VCaP (cell line): ENCODE results near the gene EMP3.

Source experiments
- H3K27ac ChIP-seq: fragments of 450-650 bp; 2 replicates; pipeline ENCODE4 v1.5.1; 2017
- TF ChIP-seq, protein P1 (sequence below): fragments of 450-650 bp; conservative IDR thresholded peaks from 2 replicates; pipeline ENCODE4 v1.5.1; 2017; ENCODE audit warnings: mild to moderate bottlenecking, moderate library complexity

The EMP3 gene

DNA sequence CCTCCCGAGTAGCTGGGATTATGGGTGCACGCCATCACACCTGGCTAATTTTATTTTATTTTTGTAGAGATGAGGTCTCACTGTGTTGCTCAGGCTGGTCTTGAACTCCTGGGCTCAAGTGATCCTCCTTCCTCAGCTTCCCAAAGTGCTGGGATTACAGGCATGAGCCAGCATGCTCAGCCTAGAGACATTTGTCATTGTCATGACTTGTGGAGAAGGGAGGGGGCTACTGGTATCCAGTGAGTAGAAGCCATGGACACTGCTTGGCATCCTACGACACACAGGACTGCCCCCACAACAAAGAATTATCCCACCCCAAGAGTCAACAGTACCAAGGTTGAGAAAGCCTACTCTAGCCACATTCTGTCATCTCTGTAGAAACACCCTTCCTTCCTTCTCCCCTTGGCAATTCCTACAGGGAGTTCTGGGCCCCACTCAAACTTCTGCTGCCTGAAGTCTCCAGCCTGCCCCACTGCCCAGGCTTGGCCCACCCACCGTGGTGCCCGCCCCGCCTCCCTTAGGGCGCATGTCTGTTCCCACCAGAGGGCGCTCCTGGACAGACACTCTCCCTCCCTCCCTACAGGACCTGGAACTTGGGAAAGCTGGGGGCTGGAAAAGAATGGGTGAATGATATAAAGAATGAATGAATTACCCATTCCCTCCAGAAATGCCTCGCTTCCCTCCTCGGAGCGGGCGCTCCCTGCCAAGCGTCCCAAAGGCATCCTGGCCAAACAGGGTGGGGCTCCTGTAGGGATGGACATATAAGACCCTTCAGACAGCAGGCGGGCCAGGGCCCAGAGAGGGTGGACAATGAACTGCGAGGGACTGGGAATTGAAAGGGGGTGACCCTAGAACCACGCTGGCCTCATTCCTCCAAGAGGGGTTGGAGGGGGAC, 5.5 kb upstream of the EMP3 start:
- H3K27ac ChIP-seq = peak overlapping the region; percentile 88; the same call in 1 of the 2 replicates
- TF ChIP-seq, protein P1, sequence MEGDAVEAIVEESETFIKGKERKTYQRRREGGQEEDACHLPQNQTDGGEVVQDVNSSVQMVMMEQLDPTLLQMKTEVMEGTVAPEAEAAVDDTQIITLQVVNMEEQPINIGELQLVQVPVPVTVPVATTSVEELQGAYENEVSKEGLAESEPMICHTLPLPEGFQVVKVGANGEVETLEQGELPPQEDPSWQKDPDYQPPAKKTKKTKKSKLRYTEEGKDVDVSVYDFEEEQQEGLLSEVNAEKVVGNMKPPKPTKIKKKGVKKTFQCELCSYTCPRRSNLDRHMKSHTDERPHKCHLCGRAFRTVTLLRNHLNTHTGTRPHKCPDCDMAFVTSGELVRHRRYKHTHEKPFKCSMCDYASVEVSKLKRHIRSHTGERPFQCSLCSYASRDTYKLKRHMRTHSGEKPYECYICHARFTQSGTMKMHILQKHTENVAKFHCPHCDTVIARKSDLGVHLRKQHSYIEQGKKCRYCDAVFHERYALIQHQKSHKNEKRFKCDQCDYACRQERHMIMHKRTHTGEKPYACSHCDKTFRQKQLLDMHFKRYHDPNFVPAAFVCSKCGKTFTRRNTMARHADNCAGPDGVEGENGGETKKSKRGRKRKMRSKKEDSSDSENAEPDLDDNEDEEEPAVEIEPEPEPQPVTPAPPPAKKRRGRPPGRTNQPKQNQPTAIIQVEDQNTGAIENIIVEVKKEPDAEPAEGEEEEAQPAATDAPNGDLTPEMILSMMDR = peak; percentile 94

DNA sequence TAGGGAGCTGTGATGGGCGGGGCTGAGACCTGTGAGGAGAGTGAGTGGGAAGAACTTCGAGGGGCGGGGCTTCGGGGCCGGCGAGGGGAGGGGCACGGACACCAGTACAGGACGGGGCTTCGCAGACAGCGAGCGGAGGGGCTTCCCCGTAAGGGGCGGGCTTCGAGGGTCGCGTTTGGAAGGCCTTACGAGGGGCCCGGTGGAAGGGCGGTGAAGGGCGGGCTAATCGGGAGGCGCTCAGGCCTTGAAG, 4.1 kb upstream of the EMP3 start:
- H3K27ac ChIP-seq = peak overlapping the region; percentile 88
- TF ChIP-seq, protein P1 = no peak

DNA sequence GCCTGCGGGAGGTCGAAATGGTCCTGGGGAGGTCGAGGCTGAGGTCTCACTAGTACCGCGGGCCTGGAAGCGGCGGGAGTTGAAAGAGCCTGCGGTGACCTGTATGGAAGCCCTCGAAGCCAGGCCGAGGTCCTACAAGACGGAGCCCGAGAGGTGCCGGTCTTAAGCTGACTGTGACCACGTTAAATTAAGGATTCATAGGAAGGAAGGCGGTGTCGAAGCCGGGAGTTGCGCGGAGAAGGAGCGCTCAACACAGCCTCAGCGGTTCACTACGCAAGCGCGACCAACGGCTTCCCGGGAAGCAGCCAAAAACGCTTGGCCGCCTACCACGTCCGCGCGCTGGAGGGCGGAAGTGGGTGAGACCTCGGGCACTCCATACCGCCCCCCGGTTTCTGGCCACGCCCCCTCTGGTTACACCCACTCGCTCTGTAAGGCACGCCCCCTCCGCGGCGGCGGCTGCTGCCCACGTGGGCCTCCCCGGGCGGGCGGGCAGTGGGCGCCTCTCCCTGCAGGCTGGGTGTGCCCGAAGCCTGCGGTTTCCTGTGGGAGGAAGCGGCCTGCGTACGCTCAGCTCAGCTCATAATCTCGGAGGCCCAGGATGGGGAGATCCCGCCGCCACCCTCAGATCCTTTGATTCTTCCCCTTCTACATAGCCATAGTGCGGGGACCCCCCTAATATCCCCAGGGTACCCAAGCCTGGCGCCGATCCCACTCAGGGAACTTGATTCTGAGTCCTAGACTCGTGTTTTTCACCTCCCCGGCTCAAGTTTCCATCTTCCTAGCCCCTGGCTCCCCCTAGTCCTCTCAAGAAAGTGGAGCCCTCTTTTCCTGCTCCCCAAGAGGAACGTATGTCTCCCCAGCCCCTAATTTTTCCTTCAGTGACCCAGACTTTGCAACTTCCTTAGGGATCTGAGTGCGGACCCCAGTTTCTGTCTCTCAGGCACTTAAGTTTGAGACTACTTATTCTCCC, 3.4 kb upstream of the EMP3 start:
- peak overlapping the region; percentile 88 for H3K27ac ChIP-seq
- TF ChIP-seq, protein P1 = no peak

DNA sequence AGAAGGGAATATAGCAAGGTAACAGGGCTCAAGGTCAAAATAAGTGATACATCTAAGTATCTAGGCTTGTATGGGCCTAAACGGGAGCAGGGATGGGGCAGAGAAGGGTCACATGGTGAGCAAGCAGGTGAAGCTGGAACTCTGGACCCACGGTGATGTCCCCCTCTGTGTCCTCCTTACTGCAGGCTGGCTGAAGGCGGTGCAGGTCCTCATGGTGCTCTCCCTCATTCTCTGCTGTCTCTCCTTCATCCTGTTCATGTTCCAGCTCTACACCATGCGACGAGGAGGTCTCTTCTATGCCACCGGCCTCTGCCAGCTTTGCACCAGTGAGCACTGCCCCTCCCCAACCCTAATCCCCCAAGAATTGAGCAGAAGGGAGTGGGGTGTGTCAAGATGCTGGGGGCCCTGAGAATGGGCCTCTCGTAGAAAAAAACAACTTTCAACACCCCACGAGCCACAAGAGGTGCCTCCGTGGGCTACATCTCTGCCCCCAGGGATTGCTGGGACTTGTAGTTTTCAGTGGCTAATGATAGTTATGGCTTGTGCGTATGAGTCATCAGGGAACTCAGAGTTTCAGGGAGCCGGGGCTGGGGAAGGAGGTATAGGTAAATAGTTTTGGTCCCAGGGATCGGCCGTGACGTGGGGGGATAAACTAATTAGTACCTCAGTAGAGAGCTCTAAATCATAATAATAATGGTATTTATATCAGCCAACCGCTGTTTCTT, 4.0 kb downstream of the EMP3 start:
- peak overlapping the region; percentile 88 for H3K27ac ChIP-seq
- TF ChIP-seq, protein P1 = no peak

DNA sequence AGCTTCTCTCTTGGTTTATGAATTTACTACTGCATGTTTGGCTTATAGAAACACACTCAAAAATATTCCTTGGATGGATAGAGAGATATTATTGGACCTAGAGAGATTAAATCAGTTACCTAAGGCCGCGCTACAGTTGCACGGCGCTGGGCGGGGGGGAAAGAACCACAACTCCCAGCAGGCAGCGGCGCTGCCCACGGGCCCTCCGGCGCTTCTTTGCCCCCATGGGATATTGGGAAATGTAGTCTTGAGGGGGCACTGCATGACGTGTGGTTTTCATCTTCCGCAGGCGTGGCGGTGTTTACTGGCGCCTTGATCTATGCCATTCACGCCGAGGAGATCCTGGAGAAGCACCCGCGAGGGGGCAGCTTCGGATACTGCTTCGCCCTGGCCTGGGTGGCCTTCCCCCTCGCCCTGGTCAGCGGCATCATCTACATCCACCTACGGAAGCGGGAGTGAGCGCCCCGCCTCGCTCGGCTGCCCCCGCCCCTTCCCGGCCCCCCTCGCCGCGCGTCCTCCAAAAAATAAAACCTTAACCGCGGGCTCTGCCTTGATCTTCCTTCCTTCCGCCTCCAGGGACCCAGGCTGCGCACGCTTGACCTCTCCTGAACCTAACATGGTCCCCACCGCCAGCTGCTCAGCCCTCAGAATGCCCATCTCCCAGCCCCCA, 4.8 kb downstream of the EMP3 start:
- H3K27ac ChIP-seq = peak overlapping the region; percentile 88
- TF ChIP-seq, protein P1 = peak; percentile 57

DNA sequence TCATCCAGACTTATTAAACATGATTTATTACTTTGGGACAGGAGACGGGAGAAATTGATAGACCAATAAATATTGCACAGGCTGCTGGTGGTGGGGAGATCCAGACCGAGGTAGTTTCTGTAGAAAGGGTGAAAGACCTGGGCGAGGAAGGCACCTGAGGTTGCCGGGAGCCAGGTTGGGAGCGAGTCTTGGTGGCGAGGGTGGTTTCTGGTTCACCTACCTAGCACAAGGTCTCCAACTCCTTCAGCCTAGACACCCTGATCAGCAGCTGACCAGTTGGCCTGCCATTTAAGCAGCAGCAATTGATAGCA, 7.0 kb downstream of the EMP3 start:
- peak overlapping the region; percentile 88 for H3K27ac ChIP-seq
- TF ChIP-seq, protein P1 = no peak
